Liver (tissue), 3 donors: ENCODE data around the gene UBTD1.
"Not testable (repeated sequence)": the region's sequence is repeated elsewhere in the genome, so short reads cannot be mapped to it uniquely, and the experiment has no call there.

Source experiments
- ATF3 ChIP-seq: IDR thresholded peaks from 2 replicates; pipeline ENCODE4 v1.6.1; 2016; ENCODE audit warnings: antibody characterized with exemption
- CTCF ChIP-seq: fragments of 150-350 bp; IDR thresholded peaks from 2 replicates; pipeline ENCODE4 v1.5.1; 2017; ENCODE audit warnings: improper control_type of control experiment, low read depth, low read length; ENCODE audit not compliant: missing input control
- EGR1 ChIP-seq, 2 donors: IDR thresholded peaks; 2 replicates each; pipeline ENCODE4 v1.6.1; 2016 to 2018; ENCODE audit warnings: antibody characterized with exemption in 2 of 2, low read depth in 2 of 2
- FOXA1 ChIP-seq: IDR thresholded peaks from 2 replicates; pipeline ENCODE4 v1.6.1; 2016; ENCODE audit warnings: antibody characterized with exemption
- HNF4A ChIP-seq, 2 donors: conservative IDR thresholded peaks; 2 replicates each; pipeline ENCODE4 v1.6.1; 2016; ENCODE audit warnings: antibody characterized with exemption in 2 of 2, mild to moderate bottlenecking in 2 of 2
- JUND ChIP-seq, 2 donors: IDR thresholded peaks; 2 replicates each; pipeline ENCODE4 v1.6.1; 2016; ENCODE audit warnings: antibody characterized with exemption in 2 of 2
- MAX ChIP-seq: IDR thresholded peaks from 2 replicates; pipeline ENCODE4 v1.6.1; 2016; ENCODE audit warnings: antibody characterized with exemption
- RAD21 ChIP-seq, 2 donors: IDR thresholded peaks; 2 replicates each; pipeline ENCODE4 v1.6.1; 2016; ENCODE audit warnings: antibody characterized with exemption in 2 of 2, mild to moderate bottlenecking in 2 of 2
- RXRA ChIP-seq, 2 donors: IDR thresholded peaks; 2 replicates each; pipeline ENCODE4 v1.6.1; 2017 to 2018; ENCODE audit warnings: antibody characterized with exemption in 2 of 2, mild to moderate bottlenecking in 1 of 2
- TAF1 ChIP-seq: conservative IDR thresholded peaks from 2 replicates; pipeline ENCODE4 v1.6.1; 2016; ENCODE audit warnings: antibody characterized with exemption, mild to moderate bottlenecking
- ZBTB33 ChIP-seq: IDR thresholded peaks from 2 replicates; pipeline ENCODE4 v1.6.1; 2016; ENCODE audit warnings: antibody characterized with exemption
- donor health status: healthy.
- donor health status: healthy.

GRCh38 chr10:97468781-97469180, 29.9 kb upstream of the UBTD1 start:
- not testable (repeated sequence) for TF ChIP-seq RAD21 (IDR thresholded peaks at IDR 0.05); CTCF; ZBTB33; TAF1; EGR1 (IDR thresholded peaks at IDR 0.05; ENCODE audit: low read depth in 2 of 2); MAX; ATF3; HNF4A (conservative IDR thresholded peaks at IDR 0.05); RXRA (IDR thresholded peaks at IDR 0.05); FOXA1; JUND (IDR thresholded peaks at IDR 0.05)
